ENCODE data around the gene PRCP.

The PRCP gene

DNA sequence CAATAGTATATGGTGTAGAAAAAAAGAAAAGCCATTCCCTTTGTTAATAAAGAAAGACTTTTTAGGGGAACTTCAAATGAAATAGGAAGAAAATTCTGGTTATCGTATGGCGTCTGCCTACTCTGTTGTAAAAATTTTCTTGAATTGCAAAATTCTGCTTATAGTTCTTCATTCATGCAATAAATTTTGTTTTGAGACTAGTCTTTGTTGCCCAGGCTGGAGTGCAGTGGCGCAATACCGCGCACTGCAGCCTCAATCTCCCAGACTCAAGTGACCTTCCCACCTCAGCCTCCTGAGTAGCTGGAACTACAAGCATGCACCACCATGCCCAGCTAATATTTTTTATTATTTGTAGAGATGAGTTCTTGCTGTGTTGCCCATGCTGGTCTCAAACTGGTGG lies 7.1 kb upstream of the PRCP start:
- no peak for DNase-seq (ENCODE audit: low spot score)

DNA sequence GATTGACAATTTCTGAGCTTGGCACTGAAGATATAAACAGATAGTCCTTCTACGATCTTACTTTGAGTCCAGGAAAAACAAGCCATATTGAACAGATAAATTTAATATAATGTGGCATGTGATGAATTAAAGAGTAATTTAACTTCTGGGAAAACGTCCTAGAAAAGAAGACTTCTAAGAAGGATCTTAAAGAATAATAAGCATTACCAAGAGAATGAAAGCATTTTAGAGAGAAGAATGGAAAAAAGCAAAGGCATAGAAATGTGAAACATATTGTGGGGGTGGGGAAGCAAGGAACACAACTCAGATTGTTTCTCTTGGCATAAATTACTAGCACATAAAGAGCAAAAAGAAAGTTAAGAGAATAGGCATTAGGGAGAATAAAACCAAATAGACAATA lies 6.7 kb upstream of the PRCP start:
- DNase-seq (ENCODE audit: low spot score), result no peak

DNA sequence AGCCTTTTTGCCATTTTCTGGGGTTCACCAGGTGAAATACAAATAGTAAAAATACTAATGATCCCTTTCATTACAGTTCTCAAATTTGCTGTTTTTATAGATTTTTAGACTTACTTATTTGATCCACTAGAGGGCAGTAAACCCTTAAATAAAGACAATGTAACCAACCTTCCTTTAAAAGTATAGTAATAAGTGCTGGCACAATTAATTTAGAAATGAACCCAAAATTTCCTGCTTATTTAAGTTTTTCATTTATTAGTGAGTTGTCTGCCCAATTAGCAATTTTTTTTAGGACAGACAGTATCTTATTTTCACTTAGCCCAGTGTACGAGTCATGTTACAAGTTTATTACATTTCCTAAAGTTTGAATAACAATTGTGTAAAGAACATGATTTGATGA lies 6.0 kb upstream of the PRCP start:
- peak; percentile 43 for DNase-seq (ENCODE audit: low spot score)

DNA sequence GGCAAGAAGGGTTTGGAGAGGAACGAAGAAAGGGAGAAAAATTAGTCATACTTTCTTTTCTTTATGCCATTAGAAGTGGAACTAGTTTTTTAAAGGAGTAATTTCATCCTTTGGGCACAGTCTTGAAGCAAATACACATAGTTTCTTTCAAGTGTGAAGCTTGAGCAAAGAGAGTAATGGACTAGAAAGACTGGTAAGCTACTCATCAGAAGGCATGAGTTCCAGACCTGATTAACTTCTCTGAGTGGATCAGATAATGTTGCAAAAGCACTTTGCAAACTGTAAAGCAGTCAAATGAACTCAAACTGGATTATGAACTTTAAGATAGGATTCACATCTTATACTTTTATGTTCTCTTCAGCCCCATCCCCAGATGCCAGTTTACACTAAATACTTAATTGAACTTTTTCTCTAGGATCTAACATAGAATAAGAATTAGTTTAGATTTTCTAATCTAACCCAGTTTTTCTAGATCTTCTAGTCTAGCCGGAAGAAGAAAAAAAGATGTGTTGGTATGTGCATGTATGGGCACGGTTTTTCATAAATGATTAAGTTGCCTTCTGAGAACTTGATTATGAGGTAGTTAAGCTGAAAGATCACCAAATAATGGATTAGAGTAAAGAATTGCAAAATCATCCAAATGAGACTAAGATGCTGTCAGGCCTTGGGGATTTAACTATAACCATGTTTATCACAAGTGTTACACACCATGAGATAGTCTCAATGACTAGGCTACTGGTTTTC lies 3.8 kb upstream of the PRCP start:
- no peak for DNase-seq (ENCODE audit: low spot score)

DNA sequence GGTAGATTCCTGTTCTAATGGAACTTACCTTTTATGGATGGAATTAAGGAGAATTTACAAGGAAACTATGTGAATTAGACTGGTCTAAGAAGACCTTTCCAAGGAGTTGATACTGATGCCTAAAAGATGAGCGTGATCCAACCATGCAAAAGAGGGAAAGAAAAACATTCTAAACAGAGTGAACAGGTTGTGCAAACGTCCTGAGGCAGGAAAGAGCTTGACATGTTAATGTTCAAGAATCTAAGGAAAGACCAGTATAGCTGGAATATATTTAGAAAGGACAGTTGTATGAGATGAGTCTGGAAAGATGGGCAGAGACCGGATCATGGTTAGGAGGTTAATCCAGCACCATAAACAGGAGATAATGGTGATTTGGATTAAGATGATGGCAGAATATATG lies 2.6 kb upstream of the PRCP start:
- no peak for DNase-seq (ENCODE audit: low spot score)

DNA sequence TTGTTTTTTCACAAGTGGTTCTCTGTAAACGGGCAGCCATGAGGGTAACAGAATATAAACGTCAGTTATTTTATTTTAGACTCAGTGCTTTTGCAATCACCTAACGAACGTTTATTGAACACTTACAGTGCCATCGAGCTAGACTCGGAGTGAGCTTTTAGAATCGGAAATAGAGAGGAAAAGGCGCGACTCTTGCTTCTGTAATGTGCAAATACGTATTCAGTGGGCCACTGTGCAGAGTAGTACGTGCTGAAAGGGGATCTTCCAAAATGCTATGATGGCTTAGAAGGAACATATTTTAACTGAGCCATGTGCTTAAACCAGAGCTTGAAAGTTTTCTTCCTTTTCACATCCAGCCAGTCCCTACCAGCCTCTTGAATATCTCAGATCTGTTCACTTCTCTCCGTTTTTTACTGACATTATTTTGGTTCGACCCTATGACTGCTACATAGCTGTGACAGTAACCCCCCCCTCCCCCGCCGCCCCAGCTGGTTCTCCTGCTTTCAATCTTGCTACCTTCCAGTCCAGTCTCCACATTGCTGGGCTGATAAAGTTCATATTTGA lies 1.8 kb upstream of the PRCP start:
- no peak for DNase-seq (ENCODE audit: low spot score)

DNA sequence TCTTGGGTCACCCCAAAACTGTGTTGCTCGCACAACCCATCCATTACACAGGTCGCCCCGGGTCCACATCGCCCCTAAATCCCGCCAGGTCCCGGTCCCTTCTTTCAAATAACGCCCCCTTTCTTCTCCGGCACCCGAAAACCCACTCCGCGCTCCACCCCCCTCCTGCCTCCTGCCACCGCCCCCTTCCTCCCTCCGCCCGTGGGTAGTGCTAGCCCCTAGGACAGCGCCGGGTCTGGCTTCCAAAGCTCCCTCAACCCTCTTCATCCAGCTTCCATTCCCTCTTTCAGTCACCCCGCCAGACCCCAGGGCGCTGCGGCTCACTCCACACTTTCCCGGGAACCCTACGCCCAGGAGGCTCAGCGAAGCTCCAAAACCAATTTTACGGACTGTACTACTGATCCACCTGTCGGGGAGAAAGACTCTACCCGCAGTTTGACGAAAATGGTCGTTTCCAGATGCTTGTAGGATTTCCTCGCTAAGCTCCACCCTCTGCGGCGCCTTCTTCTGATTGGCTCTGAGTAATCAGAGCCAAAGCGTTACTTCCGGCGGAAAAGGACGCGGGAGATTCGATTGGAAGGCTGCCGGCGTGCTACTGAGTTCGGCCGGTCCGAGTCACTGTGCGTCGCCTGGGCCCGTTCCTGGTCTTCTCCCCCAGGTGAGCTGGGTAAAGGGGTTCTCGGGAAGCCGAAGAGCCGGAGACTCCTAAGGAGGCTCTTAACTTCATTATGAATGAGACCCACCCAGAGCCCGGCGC lies 1.1 kb upstream of the PRCP start, which contains the start of gene DDIAS:
TSS of gene DDIAS (plus strand) at position 572 of the 757 bp plus-strand sequence. CDS start 13,003 bp downstream, outside the sequence.
- DNase-seq (ENCODE audit: low spot score), result peak; percentile 99

DNA sequence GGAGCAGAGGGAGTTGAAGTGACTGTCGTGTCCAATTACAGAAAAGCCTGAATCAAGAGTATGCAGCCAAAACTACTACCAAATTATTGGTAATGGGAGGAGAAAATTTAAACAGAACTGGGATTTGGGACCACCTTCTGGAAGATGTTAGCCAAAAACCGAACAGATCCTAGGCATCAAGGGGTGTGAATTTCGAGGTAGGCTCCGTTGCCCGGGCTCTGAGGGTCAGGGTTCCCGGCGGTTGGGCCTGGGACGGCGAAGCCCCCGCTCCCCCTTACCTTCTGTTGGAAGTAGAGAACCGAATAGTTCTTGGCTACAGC lies 313 bp downstream of the PRCP start:
- peak; percentile 12 for DNase-seq (ENCODE audit: low spot score)

DNA sequence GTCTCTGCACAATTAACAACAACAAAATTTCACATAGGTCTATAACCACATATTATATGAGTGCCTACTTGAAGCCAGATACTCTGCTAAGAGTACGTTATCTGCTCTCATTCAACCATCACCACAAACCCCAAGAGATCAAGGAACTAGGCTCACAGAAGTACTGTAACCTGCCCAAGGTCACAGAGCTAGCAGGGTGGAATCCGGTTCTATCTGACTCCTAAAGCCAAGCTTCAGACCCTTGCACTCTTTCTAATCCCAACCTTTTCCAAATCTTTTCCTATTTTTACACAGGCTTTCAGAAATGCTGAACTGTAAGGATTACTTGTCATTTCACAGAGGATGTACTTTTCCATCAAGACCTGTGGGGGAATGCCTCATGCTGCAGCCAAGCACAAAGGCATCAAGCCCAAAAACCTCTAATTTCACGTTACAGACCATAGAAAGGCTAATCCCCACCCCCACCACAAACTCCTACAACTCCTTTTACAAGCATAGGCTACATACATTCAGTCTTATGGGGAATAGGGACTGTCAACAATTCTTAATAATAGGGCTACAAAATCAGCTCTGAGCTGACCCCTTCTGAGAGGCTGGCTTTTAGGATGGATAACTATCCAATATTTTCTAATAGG lies 927 bp downstream of the PRCP start:
- DNase-seq (ENCODE audit: low spot score), result no peak

DNA sequence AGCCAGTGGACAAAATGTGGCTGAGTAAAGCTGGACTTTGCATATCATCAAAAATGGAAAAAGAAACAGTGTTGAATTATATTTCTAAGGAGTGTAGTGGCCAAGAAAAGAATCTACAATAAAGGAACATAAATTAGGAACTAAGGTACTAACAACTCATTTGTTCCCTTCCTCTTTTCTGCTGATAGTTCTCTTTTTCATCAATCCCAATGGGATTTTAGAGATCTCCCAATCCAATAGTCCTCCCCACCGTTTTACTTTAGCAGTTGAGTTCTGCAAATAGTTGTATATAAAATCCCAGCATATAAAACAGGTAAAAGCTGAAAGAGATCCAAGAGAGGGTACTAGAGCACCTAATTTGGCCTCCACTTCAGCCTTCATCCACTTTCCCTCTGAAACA lies 2.0 kb downstream of the PRCP start:
- DNase-seq (ENCODE audit: low spot score), result no peak

DNA sequence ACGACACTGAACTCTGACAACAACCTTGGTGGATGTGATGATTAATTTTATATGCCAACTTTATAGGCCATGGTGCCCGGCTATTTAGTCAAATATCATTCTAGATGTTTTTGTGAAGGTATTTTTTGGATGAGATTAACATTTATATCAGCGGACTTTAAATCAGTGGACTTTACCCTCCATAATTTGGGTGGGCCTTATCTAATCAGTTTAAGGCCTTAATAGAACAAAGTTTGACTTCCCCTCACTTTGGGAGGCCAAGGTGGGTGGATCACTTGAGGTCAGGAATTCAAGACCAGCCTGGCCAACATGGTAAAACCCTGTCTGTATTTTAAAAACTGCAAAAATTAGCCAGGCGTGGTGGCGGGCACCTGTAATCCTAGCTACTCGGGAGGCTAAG lies 4.0 kb downstream of the PRCP start:
- no peak for DNase-seq (ENCODE audit: low spot score)

DNA sequence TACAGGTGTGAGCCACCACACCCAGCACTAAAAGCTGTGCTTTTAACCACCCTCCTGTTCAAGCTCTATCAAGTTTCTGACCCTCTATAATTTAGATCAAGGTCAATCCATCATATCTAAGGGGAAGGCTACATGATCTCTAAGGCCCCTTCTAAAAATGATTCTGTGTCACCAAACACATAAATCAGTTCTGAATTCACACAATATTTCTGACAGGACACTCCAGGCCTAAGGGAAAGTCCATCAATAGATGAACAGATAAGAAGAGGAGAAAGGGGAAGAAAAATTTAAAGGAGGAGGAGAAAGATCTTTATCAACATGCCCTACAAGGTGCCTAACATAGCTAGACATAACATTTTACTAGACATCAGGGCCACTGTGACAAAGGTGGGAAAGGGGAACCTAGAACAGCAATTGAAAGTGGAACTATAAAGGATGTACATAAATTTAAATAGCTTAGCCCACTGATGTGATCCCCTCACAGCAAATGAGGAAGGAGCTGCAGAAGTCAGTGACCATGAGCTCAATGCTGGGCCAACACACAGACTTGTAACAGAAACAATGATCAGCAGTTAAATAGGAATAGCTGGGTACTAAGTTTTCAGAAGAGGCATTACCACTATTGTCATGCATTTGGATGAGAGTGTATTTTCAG lies 4.7 kb downstream of the PRCP start:
- DNase-seq (ENCODE audit: low spot score), result no peak

DNA sequence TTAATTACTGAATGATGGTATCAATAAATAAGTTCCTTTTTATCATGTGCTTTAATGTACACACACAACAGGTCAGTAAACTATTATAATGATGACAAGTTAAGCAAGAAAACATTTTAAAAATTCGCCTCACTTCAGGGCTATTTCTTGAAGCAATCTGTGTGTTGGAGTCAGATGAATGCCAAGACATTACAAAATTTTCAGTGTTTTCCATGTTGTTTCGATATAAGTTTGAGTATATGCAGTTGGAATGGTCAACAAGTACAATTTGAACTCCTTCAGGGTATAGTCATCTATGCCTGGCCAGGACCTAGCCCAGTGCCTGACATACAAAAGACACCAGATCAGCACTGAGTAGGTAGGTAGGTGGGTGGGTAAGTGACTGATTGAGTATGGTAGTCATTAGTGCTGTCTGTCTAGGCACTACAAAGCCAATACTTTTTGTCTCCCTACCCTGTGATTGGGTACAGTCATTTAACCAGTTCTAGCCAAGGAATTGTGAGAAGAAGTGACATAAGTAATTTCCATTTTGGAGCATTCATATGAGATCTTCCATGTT lies 7.5 kb downstream of the PRCP start:
- no peak for DNase-seq (ENCODE audit: low spot score)

DNA sequence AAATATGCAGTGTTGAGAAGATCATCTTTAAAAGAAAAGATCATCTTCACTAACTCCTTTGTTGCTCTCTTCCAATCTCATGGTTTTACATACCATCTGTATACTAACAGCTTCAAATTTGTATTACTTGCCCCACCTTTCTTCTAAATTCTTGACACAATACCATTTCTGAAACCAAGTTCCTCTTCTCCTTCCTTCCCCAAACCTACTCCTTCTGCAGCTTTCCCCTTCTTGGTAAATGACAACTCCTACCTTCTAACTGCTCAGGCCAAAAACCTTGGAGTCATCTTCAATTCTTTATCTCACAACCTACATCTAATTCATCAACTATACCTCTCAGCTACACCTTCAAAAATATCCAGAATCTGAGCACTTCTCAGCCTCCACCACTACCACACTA lies 9.3 kb downstream of the PRCP start:
- no peak for DNase-seq (ENCODE audit: low spot score)

DNA sequence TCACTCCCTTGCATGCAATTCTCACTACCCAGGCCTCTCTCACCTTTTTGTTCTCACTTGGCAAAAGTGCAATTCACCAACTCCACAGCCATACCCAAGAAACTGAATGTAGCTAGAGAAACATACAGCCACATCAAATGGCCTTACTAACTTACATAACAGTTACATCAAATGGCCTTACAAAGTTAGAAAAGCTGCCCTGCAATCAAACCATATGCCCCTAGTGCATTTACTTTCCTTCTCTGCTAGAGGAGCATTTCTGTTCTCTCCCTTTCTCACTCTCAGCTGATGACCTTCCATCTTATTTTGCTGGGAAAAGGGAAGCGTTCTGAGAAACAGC lies 10.3 kb downstream of the PRCP start:
- DNase-seq (ENCODE audit: low spot score), result no peak

DNA sequence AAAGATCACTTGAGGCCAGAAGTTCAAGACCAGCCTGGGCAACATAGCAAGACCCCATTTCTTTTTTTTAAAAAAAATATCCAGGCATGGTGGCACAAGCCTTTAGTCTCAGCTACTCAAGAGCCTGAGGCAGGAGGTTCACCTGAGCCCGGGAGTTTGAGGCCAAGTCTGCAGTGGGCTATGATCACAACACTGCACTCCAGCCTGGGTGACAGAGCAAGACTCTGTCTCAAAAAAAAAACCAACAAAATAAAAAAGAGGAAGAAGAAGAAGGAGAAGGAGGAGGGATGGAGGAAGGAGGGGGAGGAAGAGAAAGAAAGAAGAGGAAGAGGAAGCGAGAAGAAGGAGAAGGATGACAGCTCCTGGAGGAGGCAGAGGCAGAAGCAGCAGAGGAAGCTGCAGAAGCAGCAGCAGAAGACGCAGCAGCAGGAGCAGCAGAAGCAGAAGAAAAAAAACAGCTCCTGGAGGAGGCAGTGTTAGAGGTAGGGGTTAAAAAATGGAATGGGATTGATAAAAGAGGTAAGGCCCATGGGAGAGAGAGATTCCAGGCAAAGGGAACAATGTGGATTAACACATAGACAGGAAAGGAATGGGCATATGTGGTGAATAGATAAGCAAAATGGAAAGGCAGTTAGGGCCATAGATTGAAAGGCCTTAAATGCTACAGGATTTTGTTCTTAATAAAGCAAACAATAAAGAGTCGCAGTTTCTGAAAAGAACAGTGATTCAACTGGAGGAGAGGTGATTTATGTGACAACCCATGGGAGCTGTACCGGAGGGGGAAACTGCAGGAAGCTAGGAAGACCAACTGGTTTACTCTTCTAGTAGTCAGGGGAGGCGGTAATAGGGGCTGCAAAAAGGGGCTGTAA lies 10.9 kb downstream of the PRCP start:
- no peak for DNase-seq (ENCODE audit: low spot score)

DNA sequence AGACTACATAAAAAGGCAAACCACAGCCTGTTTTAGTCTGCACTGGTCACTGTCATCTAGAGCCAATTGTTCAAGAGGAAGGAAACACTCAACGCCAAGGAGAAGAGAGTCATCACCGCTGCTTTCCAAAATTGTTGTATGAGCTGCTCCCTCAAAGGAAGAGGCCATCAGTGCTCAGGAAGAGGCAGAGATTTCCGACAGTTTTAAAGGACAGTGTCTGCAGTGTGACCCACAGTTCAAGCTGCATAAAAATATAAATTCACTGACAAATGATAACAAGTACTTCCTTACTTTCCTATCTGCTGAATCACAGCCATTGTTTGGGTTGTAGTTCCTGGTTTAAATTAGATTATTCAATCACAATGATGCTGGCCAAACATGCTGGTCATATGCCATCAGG lies 16.4 kb downstream of the PRCP start:
- DNase-seq (ENCODE audit: low spot score), result no peak

DNA sequence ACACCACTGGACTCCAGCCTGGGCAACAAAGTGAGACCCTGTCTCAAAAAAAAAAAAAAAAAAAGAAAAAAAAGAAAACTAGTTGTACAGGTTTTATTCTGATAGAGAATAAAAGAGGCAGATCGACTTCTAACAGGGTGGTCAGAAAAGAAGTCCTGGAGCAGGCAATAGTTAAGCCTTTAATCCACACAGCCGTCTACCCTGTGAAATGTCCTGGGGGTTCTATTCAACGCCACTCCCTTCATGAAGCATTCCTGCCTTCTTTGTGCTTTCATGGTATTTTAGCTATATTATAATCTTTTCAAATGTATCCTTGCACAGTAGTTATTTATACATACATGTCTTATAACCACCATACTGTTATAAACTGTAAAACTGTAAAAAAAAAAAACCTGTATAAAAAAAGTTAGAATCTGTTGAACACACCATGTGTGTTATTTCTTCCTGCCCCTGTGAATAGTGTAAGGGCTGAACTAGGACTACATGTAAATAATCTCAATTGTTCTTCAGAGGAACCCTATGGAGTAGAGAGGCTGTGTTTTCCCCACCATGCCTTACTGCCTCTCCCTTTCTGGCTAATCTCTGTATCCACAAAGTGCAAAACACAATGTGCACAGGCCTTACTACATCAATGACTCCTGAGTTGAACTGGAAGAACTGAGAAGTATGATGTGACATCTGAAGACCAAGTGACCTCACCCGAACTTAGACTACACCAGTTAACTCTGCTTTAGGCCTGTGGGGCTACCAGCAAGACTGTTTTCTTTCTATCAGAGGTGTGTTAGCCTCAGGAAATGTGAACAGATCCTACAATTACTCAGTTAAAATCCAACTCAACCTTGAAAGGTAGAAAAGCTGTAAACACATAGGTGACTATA lies 25.3 kb downstream of the PRCP start:
- DNase-seq (ENCODE audit: low spot score), result no peak

DNA sequence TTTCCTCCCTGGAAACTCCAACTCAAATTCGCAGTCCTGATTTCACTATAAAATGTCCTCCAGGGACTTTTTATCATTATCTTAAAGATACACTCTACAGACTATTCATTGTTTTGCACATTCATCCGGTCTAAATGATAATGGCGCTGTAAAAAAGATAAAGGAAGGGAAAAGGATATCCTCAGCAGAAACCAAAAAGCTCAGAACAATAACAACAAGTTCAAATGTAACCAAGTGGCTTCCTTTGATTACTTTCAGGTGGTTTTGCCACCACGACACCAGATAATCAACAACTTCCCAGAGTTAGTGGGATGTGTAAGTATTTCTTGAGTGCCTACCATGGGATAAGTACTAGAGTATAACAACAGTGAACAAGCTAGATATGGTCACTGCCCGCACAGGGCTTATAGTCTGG lies 26.3 kb downstream of the PRCP start:
- DNase-seq (ENCODE audit: low spot score), result no peak

Data from SK-N-DZ (cell line).